ENCODE results near the gene GPRIN3.

Gene GPRIN3

DNA sequence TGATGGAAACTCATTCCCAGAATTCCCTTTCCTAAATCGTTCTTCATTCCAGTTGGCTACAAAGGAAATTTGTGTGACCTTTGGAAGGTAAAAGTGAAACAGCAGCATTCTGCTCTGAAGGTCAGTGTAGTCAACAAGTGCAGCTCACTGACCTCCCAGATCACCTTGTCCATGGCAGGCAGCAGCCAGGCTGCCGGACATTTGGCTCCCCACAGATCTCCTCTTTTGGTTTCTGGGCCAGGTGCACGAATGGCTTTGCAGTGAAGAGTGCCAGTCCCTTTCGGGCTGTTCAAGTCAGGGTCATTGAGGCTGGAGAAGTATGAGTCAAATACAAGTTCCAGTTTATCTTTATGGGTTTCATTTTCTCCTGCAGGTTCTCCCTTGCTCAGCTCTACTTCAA lies 14.3 kb downstream of the GPRIN3 start:
- H3K27me3 ChIP-seq (replicated peaks; ENCODE audit: control insufficient read depth, insufficient read depth, low read length), result no peaks in the 10 kb centered on the region; the same call in 1 of the 2 replicates
- DNase-seq (ENCODE audit: extremely low read depth, insufficient read length), result no peak
- H3K4me3 ChIP-seq (replicated peaks; ENCODE audit: low read depth, low read length), result no peak overlapping the region
- TF ChIP-seq, protein P1, sequence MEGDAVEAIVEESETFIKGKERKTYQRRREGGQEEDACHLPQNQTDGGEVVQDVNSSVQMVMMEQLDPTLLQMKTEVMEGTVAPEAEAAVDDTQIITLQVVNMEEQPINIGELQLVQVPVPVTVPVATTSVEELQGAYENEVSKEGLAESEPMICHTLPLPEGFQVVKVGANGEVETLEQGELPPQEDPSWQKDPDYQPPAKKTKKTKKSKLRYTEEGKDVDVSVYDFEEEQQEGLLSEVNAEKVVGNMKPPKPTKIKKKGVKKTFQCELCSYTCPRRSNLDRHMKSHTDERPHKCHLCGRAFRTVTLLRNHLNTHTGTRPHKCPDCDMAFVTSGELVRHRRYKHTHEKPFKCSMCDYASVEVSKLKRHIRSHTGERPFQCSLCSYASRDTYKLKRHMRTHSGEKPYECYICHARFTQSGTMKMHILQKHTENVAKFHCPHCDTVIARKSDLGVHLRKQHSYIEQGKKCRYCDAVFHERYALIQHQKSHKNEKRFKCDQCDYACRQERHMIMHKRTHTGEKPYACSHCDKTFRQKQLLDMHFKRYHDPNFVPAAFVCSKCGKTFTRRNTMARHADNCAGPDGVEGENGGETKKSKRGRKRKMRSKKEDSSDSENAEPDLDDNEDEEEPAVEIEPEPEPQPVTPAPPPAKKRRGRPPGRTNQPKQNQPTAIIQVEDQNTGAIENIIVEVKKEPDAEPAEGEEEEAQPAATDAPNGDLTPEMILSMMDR (IDR thresholded peaks at IDR 0.05; ENCODE audit: insufficient read depth, low read length, poor library complexity, severe bottlenecking), result no peak
- H3K36me3 ChIP-seq (ENCODE audit: control insufficient read depth, insufficient read depth, low read length), result no peaks in the 10 kb centered on the region

DNA sequence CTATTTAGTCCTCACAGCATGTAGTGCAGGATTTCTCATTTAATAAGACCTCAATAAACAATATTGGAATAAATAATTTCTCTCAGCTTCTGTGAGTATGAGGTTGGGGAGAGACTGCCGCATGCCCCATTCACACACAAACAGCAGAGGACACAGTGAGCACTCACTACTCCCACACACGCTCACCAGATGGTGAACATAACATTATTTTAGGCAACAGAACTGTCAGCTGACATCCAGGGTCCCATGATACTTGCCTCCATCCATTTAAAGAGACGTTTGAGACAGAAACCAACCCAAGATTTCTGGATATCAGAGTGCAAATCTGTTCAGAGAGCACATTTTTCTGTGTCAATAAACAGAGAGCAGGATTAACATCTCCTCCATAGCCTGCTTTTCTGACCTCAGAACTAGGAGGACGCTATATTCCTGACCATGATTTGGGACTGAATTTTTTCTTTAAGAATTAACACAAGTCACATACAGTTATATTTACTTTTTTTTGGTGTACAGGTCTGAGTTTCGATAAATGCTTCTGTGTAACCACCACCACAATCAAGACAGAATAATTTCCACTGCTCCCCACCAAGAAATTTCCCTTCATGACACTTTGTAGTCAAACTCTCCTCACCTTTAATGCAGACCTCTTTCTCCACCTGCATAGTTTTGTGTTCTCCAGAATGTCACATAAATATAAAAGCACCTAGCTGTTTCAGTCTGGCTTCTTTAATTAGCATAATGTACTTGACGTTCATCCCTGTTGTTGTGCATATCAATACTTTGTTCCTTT lies 16.7 kb downstream of the GPRIN3 start:
- TF ChIP-seq, protein P1 (IDR thresholded peaks at IDR 0.05; ENCODE audit: insufficient read depth, low read length, poor library complexity, severe bottlenecking), result no peak
- Histone ChIP-seq H3K4me3 (replicated peaks; ENCODE audit: low read depth, low read length) (no peak overlapping the region), H3K27me3 (replicated peaks; ENCODE audit: control insufficient read depth, insufficient read depth, low read length) (no peaks in the 10 kb centered on the region; the same call in 1 of the 2 replicates), H3K36me3 (ENCODE audit: control insufficient read depth, insufficient read depth, low read length) (no peaks in the 10 kb centered on the region)
- DNase-seq (ENCODE audit: extremely low read depth, insufficient read length), result no peak

DNA sequence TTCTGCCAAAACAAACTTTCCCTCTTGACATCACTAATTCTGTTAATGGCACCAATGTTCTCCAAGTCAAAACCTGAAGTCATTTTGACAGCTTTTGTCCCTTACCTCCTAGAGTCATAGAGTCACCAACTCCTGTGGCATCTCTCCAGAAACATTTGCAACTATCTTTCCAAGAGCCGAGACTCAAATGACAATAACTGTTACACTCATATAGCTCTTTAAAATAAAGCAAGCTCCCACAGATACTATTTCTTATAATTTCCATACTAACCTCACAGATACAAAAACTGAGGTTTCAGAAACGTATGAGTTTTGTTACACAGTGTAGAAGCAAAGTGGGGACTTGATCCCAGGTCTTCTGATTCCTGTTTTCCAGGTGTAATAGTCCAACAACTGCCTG lies 18.3 kb downstream of the GPRIN3 start:
- no peak overlapping the region for H3K4me3 ChIP-seq (replicated peaks; ENCODE audit: low read depth, low read length)
- no peak for DNase-seq (ENCODE audit: extremely low read depth, insufficient read length)
- TF ChIP-seq, protein P1 (IDR thresholded peaks at IDR 0.05; ENCODE audit: insufficient read depth, low read length, poor library complexity, severe bottlenecking), result no peak
- no peaks in the 10 kb centered on the region; the same call in 1 of the 2 replicates for H3K27me3 ChIP-seq (replicated peaks; ENCODE audit: control insufficient read depth, insufficient read depth, low read length)
- no peaks in the 10 kb centered on the region for H3K36me3 ChIP-seq (ENCODE audit: control insufficient read depth, insufficient read depth, low read length)

DNA sequence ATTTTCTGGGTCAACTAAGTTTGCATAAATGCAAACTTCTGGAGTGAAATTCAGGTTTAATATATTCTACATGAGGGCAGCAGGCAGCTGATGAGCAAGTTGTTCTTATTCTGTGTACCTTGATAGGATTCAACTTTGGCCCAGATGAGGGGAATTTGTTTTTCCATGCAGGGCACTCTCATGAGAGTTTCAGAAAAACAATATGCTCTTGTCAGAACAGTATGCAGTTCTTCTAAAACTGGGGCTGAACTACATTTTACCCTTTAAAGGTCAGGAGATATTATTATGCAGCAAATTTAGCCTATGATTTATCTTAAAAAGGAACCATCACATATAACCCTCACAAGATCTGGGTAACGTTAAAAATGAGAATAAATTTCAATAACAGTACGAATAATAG lies 19.2 kb downstream of the GPRIN3 start:
- TF ChIP-seq, protein P1 (IDR thresholded peaks at IDR 0.05; ENCODE audit: insufficient read depth, low read length, poor library complexity, severe bottlenecking), result no peak
- Histone ChIP-seq H3K4me3 (replicated peaks; ENCODE audit: low read depth, low read length) (no peak overlapping the region), H3K36me3 (ENCODE audit: control insufficient read depth, insufficient read depth, low read length) (no peaks in the 10 kb centered on the region), H3K27me3 (replicated peaks; ENCODE audit: control insufficient read depth, insufficient read depth, low read length) (no peaks in the 10 kb centered on the region; the same call in 1 of the 2 replicates)
- no peak for DNase-seq (ENCODE audit: extremely low read depth, insufficient read length)

DNA sequence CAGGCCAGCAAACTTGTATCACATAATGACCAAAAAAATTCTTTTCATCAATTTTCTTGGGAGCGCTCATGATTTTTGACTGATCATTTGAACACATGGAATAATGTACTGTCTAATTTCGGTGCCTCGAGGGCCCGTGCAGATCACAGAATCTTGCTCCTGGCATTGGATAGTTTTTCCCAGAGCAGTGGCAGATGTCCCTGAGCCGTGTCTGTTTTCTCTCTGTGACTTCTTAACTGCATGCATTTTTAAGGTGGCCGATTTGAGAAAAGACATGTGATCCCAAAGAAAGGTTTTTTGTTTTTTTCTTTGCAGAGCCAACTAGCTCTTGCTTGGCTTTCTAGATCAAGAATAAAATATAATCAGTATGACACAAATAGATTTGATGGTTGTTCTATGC lies 19.7 kb downstream of the GPRIN3 start:
- Histone ChIP-seq H3K27me3 (replicated peaks; ENCODE audit: control insufficient read depth, insufficient read depth, low read length) (no peaks in the 10 kb centered on the region; the same call in 1 of the 2 replicates), H3K4me3 (replicated peaks; ENCODE audit: low read depth, low read length) (no peak overlapping the region), H3K36me3 (ENCODE audit: control insufficient read depth, insufficient read depth, low read length) (no peaks in the 10 kb centered on the region)
- TF ChIP-seq, protein P1 (IDR thresholded peaks at IDR 0.05; ENCODE audit: insufficient read depth, low read length, poor library complexity, severe bottlenecking), result no peak
- no peak for DNase-seq (ENCODE audit: extremely low read depth, insufficient read length)

Data from GM06990 (cell line).